Smooth muscle cell (in vitro differentiated cells): ENCODE data around the gene HCRTR2. TPM values are rescaled to one million over a fixed set of nuclear protein-coding genes. Genes with fewer than 3 reads are reported as not detected.

Source experiments
- DNase-seq: peaks from one replicate; lab custom pipeline; 2025; ENCODE audit not compliant: unreplicated experiment; lab: John Stamatoyannopoulos, UW
- H2AFZ ChIP-seq: fragments of 200-600 bp; sonication (generic); 2 replicates; pipeline ENCODE4 v1.6.0; 2016; ENCODE audit warnings: antibody characterized with exemption, low read depth, mild to moderate bottlenecking
- H3F3A ChIP-seq: fragments of 200-600 bp; sonication (generic); 2 replicates; pipeline ENCODE4 v1.6.0; 2017; ENCODE audit warnings: antibody characterized with exemption, low read depth
- H3K27ac ChIP-seq: fragments of 200-600 bp; sonication (generic); 2 replicates; pipeline ENCODE4 v1.5.1; 2016; ENCODE audit warnings: low read depth, mild to moderate bottlenecking
- H3K27me3 ChIP-seq: fragments of 200-600 bp; sonication (generic); 2 replicates; pipeline ENCODE4 v1.6.1; 2016; ENCODE audit warnings: low read depth, mild to moderate bottlenecking
- H3K36me3 ChIP-seq: fragments of 200-600 bp; sonication (generic); 2 replicates; pipeline ENCODE4 v1.5.1; 2016; ENCODE audit warnings: low read depth
- H3K4me1 ChIP-seq: fragments of 200-600 bp; sonication (generic); 2 replicates; pipeline ENCODE4 v1.5.1; 2016; ENCODE audit warnings: low read depth
- H3K4me2 ChIP-seq: fragments of 200-600 bp; sonication (generic); 2 replicates; pipeline ENCODE4 v1.6.0; 2016; ENCODE audit warnings: mild to moderate bottlenecking
- H3K4me3 ChIP-seq: fragments of 200-600 bp; sonication (generic); 2 replicates; pipeline ENCODE4 v1.5.1; 2016; ENCODE audit warnings: mild to moderate bottlenecking
- H3K79me2 ChIP-seq: fragments of 200-600 bp; sonication (generic); 2 replicates; pipeline ENCODE4 v1.6.0; 2016; ENCODE audit warnings: low read depth, mild to moderate bottlenecking
- H3K9ac ChIP-seq: fragments of 200-600 bp; sonication (generic); 2 replicates; pipeline ENCODE4 v1.6.0; 2016; ENCODE audit warnings: low read depth
- H3K9me3 ChIP-seq: fragments of 200-600 bp; sonication (generic); replicated peaks from 2 replicates; pipeline ENCODE4 v1.5.1; 2016; ENCODE audit warnings: low read depth
- H4K20me1 ChIP-seq: fragments of 200-600 bp; sonication (generic); 2 replicates; pipeline ENCODE4 v1.6.0; 2016; ENCODE audit warnings: low read depth
- WGBS: methylation state at CpG from one replicate; pipeline ENCODE4 v1.1.7; 2016; ENCODE audit warnings: low lambda C conversion rate; 5-methylcytosine and 5-hydroxymethylcytosine counted together
- polyA plus RNA-seq: library from polyadenylated mRNA; unstranded; fragments of >200 nt; fragmentation: Nextera tagmentation; extraction: Ambion mirVana; gene quantifications from 2 replicates; pipeline ENCODE4 v1.2.1, GENCODE V29; 2016
- total RNA-seq: library from RNA; depleted of rRNA; stranded (reverse); fragments of >200 nt; gene quantifications from 2 replicates; pipeline ENCODE4 v1.2.3, GENCODE V29; 2014
- TF ChIP-seq, protein P1 (sequence below): fragments of 200-600 bp; sonication (generic); IDR thresholded peaks from 2 replicates; pipeline ENCODE4 v1.5.1; 2017; ENCODE audit warnings: borderline replicate concordance, mild to moderate bottlenecking, antibody characterized with exemption; ENCODE audit not compliant: insufficient read depth, poor library complexity, severe bottlenecking

The HCRTR2 gene
- total and polyA plus RNA-seq, 2 experiments from 2014 or later: 0.47 to 2.4 TPM

DNA sequence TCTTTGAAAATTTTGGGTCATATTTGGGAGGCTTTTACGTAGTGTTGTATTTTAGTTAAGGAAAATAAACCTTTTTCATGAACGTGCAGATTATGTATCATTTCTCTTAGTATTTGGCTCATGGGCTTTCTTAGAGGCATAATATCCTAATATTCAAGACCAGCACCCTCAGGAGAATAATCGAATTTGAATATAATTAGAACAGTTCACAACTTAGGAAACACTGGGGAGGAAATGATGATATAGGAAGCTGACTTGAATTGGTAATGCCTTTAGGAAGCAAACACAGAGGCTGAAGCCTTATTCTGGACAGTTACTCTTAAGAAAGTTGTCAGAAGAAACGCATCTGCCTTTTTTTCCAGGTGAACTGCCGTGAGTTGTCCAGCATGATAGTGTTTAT, 152.9 kb downstream of the HCRTR2 start, which contains the start of gene GFRAL:
Gene GFRAL, plus strand, starts transcription at position 301 of the 400 bp plus-strand sequence. Its CDS starts 86 bp downstream, at position 387.
- Histone ChIP-seq H3K4me3 (no peak within 1 kb of the TSS), H4K20me1 (no peaks in the 10 kb centered on the region), H3K36me3 (no peaks in the 10 kb centered on the region), H3K79me2 (no peaks in the 10 kb centered on the region), H3F3A (no peaks in the 10 kb centered on the region), H3K27me3 (no peaks in the 10 kb centered on the region), H3K9me3 (no peaks in the 10 kb centered on the region), H3K27ac (no peak within 1 kb of the TSS), H3K4me2 (no peak within 1 kb of the TSS), H3K4me1 (no peaks in the 10 kb centered on the region), H2AFZ (no peak within 1 kb of the TSS), H3K9ac (no peak within 1 kb of the TSS)
- 79% methylated on average over 5 of the region's 5 CpGs for WGBS
- no peak for DNase-seq
- TF ChIP-seq, protein P1, sequence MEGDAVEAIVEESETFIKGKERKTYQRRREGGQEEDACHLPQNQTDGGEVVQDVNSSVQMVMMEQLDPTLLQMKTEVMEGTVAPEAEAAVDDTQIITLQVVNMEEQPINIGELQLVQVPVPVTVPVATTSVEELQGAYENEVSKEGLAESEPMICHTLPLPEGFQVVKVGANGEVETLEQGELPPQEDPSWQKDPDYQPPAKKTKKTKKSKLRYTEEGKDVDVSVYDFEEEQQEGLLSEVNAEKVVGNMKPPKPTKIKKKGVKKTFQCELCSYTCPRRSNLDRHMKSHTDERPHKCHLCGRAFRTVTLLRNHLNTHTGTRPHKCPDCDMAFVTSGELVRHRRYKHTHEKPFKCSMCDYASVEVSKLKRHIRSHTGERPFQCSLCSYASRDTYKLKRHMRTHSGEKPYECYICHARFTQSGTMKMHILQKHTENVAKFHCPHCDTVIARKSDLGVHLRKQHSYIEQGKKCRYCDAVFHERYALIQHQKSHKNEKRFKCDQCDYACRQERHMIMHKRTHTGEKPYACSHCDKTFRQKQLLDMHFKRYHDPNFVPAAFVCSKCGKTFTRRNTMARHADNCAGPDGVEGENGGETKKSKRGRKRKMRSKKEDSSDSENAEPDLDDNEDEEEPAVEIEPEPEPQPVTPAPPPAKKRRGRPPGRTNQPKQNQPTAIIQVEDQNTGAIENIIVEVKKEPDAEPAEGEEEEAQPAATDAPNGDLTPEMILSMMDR: no peak

Other genes with a start within 250 kb of the HCRTR2 start
- gene GFRAL, start 153.0 kb downstream of the HCRTR2 start, total RNA-seq: not detected in 2 replicates
- gene GFRAL, start 153.0 kb downstream of the HCRTR2 start, polyA plus RNA-seq: not detected in 2 replicates